HepG2 (cell line): ENCODE data around the gene CDC40. TPM values are rescaled to one million over a fixed set of nuclear protein-coding genes. Genes with fewer than 3 reads are reported as not detected.

Experiments used
- ETV6 ChIP-seq: sonication (generic); formaldehyde crosslinking; conservative IDR thresholded peaks from 2 replicates; pipeline ENCODE4 v1.4.0; 2020; ENCODE audit warnings: missing genetic modification reagents
- FOXO1 ChIP-seq: sonication (generic); formaldehyde crosslinking; IDR thresholded peaks from 2 replicates; pipeline ENCODE4 v1.4.0; 2020; ENCODE audit warnings: missing genetic modification reagents
- FOXP1 ChIP-seq, 2 experiments: fragments of 450-650 bp in 1 of 2; IDR thresholded peaks; 2 replicates each; pipeline ENCODE4 v1.6.1; 2017 to 2018; ENCODE audit warnings: antibody characterized with exemption in 1 of 2
- GABPA ChIP-seq, 2 experiments: IDR thresholded peaks; 2 replicates each; pipeline ENCODE4 v1.6.1; 2011 to 2016; ENCODE audit warnings: low read depth in 2 of 2, low read length in 1 of 2, missing biosample characterization in 1 of 2, missing genetic modification characterization in 1 of 2
- PHF5A ChIP-seq: IDR thresholded peaks from one replicate; pipeline ENCODE4 v1.6.1; 2018; ENCODE audit warnings: low read depth, missing genetic modification reagents; ENCODE audit not compliant: unreplicated experiment
- RARA ChIP-seq: IDR thresholded peaks from 2 replicates; pipeline ENCODE4 v1.6.1; 2016; ENCODE audit warnings: missing genetic modification reagents, missing compliant biosample characterization
- SMAD1 ChIP-seq: sonication (generic); formaldehyde crosslinking; IDR thresholded peaks from 2 replicates; pipeline ENCODE4 v1.4.0; 2020; ENCODE audit warnings: missing genetic modification reagents, low read depth, mild to moderate bottlenecking, borderline replicate concordance
- SP2 ChIP-seq: sonication (generic); formaldehyde crosslinking; IDR thresholded peaks from 2 replicates; pipeline ENCODE4 v1.5.1; 2020; ENCODE audit warnings: mild to moderate bottlenecking, missing genetic modification reagents
- ZFY ChIP-seq: sonication (generic); formaldehyde crosslinking; IDR thresholded peaks from 2 replicates; pipeline ENCODE4 v1.4.0; 2020; ENCODE audit warnings: missing genetic modification reagents
- ZNF292 ChIP-seq: sonication (generic); formaldehyde crosslinking; IDR thresholded peaks from 2 replicates; pipeline ENCODE4 v1.8.1; 2022; ENCODE audit warnings: mild to moderate bottlenecking, low read depth, missing genetic modification reagents, borderline replicate concordance
- ZNF317 ChIP-seq: sonication (generic); formaldehyde crosslinking; IDR thresholded peaks from 2 replicates; pipeline ENCODE4 v1.5.0; 2020; ENCODE audit warnings: mild to moderate bottlenecking, missing genetic modification reagents
- ZNF33B ChIP-seq: sonication (generic); formaldehyde crosslinking; IDR thresholded peaks from 2 replicates; pipeline ENCODE4 v1.5.1; 2020; ENCODE audit warnings: mild to moderate bottlenecking, missing genetic modification reagents
- ZNF749 ChIP-seq: sonication (generic); formaldehyde crosslinking; IDR thresholded peaks from 2 replicates; pipeline ENCODE4 v1.8.0; 2022; ENCODE audit warnings: mild to moderate bottlenecking, missing genetic modification reagents, moderate library complexity, borderline replicate concordance
- polyA plus RNA-seq, 8 experiments: library from polyadenylated mRNA; depleted of rRNA in 3 of 8; stranded (reverse) in 7 of 8; unstranded in 1 of 8; fragments of >200 nt; fragmentation: Illumina TruSeq in 4 of 8; extraction: Trizol in 4 of 8; gene quantifications; 2 replicates each; pipeline versions ENCODE4 v1.2.1 to v1.2.3, GENCODE V29; 2011 to 2016; ENCODE audit warnings: low read depth in 4 of 8, missing spikeins in 1 of 8, mixed read lengths in 1 of 8; ENCODE audit not compliant: insufficient read depth in 1 of 8
- total RNA-seq, 5 experiments: library from RNA; depleted of rRNA; stranded (reverse); fragments of >200 nt; fragmentation: Illumina TruSeq; extraction: Trizol; gene quantifications; 2 replicates each; pipeline ENCODE4 v1.2.3, GENCODE V29; 2016; ENCODE audit warnings: low read depth in 1 of 5
- TF ChIP-seq, protein P1 (sequence below): IDR thresholded peaks from 2 replicates; pipeline ENCODE4 v1.6.1; 2016; ENCODE audit warnings: missing compliant biosample characterization, missing genetic modification reagents, borderline replicate concordance
- TF ChIP-seq, protein P2 (sequence below): sonication (generic); formaldehyde crosslinking; IDR thresholded peaks from 2 replicates; pipeline ENCODE4 v1.8.0; 2022; ENCODE audit warnings: missing genetic modification reagents, low read depth, mild to moderate bottlenecking, borderline replicate concordance
- TF ChIP-seq, protein P3 (sequence below): sonication (generic); formaldehyde crosslinking; conservative IDR thresholded peaks from 2 replicates; pipeline ENCODE4 v1.4.0; 2020; ENCODE audit warnings: missing genetic modification reagents
- TF ChIP-seq, protein P4 (sequence below): sonication (generic); formaldehyde crosslinking; IDR thresholded peaks from 2 replicates; pipeline ENCODE4 v1.4.0; 2020; ENCODE audit warnings: mild to moderate bottlenecking, missing genetic modification reagents
- TF ChIP-seq, protein P5 (sequence below): sonication (generic); formaldehyde crosslinking; IDR thresholded peaks from 2 replicates; pipeline ENCODE4 v1.5.0; 2020; ENCODE audit warnings: missing genetic modification reagents
- TF ChIP-seq, protein P6 (sequence below): sonication (generic); formaldehyde crosslinking; IDR thresholded peaks from 2 replicates; pipeline ENCODE4 v1.4.0; 2020; ENCODE audit warnings: missing genetic modification reagents

Gene CDC40
- total and polyA plus RNA-seq, 2 of the 13 experiments (the other 11 are each of a cell fraction or from before 2014, with no cell fraction given): 11.4 to 21.5 TPM

DNA sequence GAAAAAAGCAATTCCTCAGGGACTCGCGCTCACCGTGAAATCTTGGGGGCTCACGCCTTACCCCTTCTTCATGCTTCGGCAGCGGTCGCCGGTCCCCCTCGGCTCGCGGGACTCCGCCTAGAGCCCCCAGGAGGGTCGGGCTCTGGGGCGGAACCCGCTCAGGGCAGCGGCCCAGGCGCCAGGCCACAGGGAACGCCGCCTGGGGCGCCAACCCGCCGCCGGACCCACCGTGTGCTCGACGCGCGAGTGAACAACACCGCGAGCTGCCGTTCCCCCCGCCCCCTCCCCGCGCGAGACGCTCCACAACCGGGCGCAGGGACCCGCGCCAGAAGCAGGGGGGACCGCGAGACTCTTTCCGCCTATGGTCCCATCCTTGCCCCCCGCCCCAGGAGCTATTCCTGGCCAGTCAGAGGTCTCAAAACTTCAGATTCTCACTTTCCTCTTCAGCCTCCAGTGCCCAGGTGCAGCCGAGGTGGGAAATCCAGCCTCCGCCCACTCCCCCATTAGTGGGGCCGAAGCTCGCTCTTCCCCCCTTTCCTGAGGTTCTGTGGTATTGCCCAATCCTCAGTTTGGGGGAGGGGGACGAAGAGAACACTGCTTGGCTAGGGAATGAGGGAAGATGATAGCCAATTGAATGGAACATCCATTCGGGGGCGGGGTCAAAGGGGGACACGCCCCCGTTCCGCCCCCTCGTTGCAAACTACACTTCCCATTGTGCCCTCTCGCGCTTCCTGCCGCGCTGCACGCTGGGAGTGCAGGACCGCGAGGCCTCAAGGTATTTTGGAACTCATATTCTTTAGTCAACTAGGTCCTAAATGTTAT lies 610 bp upstream of the CDC40 start, which contains the start of gene WASF1 (continued):
- peak; percentile 74 for TF ChIP-seq ZFY (CRISPR knock-in tag)
- TF ChIP-seq, protein P1, sequence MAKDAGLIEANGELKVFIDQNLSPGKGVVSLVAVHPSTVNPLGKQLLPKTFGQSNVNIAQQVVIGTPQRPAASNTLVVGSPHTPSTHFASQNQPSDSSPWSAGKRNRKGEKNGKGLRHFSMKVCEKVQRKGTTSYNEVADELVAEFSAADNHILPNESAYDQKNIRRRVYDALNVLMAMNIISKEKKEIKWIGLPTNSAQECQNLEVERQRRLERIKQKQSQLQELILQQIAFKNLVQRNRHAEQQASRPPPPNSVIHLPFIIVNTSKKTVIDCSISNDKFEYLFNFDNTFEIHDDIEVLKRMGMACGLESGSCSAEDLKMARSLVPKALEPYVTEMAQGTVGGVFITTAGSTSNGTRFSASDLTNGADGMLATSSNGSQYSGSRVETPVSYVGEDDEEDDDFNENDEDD (CRISPR knock-in tag): peak; percentile 63
- no peak for TF ChIP-seq SMAD1
- TF ChIP-seq ZNF292 (CRISPR knock-in tag): no peak
- TF ChIP-seq RARA (CRISPR knock-in tag): no peak
- peak; percentile 43; the same call in 1 of the 2 replicates for TF ChIP-seq SP2 (CRISPR knock-in tag)
- TF ChIP-seq, protein P2, sequence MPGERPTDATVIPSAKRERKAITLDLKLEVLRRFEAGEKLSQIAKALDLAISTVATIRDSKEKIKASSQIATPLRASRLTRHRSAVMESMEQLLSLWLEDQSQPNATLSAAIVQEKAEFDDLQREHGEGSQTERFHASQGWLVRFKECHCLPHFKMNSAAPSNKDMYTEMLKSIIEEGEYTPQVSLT (CRISPR knock-in tag): no peak
- 0 out of 2 replicates have a peak, but pooled peaks have one; percentile 46 for TF ChIP-seq ZNF33B (CRISPR knock-in tag)
- TF ChIP-seq, protein P3, sequence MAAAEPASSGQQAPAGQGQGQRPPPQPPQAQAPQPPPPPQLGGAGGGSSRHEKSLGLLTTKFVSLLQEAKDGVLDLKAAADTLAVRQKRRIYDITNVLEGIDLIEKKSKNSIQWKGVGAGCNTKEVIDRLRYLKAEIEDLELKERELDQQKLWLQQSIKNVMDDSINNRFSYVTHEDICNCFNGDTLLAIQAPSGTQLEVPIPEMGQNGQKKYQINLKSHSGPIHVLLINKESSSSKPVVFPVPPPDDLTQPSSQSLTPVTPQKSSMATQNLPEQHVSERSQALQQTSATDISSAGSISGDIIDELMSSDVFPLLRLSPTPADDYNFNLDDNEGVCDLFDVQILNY (CRISPR knock-in tag): no peak
- peak; percentile 40; the same call in 1 of the 2 replicates for TF ChIP-seq ZNF749 (CRISPR knock-in tag)
- TF ChIP-seq, protein P4, sequence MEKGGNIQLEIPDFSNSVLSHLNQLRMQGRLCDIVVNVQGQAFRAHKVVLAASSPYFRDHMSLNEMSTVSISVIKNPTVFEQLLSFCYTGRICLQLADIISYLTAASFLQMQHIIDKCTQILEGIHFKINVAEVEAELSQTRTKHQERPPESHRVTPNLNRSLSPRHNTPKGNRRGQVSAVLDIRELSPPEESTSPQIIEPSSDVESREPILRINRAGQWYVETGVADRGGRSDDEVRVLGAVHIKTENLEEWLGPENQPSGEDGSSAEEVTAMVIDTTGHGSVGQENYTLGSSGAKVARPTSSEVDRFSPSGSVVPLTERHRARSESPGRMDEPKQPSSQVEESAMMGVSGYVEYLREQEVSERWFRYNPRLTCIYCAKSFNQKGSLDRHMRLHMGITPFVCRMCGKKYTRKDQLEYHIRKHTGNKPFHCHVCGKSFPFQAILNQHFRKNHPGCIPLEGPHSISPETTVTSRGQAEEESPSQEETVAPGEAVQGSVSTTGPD: no peak
- TF ChIP-seq GABPA (IDR thresholded peaks at IDR 0.05; ENCODE audit: low read depth, low read length): peak; percentile 75
- TF ChIP-seq GABPA (CRISPR knock-in tag; IDR thresholded peaks at IDR 0.05; ENCODE audit: low read depth): peak; percentile 95
- TF ChIP-seq, protein P5, sequence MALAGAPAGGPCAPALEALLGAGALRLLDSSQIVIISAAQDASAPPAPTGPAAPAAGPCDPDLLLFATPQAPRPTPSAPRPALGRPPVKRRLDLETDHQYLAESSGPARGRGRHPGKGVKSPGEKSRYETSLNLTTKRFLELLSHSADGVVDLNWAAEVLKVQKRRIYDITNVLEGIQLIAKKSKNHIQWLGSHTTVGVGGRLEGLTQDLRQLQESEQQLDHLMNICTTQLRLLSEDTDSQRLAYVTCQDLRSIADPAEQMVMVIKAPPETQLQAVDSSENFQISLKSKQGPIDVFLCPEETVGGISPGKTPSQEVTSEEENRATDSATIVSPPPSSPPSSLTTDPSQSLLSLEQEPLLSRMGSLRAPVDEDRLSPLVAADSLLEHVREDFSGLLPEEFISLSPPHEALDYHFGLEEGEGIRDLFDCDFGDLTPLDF (CRISPR knock-in tag): peak; percentile 24; the same call in 1 of the 2 replicates
- peak; percentile 54; the same call in 1 of the 2 replicates for TF ChIP-seq ZNF317 (CRISPR knock-in tag)
- TF ChIP-seq, protein P6, sequence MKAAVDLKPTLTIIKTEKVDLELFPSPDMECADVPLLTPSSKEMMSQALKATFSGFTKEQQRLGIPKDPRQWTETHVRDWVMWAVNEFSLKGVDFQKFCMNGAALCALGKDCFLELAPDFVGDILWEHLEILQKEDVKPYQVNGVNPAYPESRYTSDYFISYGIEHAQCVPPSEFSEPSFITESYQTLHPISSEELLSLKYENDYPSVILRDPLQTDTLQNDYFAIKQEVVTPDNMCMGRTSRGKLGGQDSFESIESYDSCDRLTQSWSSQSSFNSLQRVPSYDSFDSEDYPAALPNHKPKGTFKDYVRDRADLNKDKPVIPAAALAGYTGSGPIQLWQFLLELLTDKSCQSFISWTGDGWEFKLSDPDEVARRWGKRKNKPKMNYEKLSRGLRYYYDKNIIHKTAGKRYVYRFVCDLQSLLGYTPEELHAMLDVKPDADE (CRISPR knock-in tag): 0 out of 2 replicates have a peak, but pooled peaks have one; percentile 53
- TF ChIP-seq PHF5A (CRISPR knock-in tag): no peak
- no peak for TF ChIP-seq ETV6 (CRISPR knock-in tag)
- TF ChIP-seq FOXP1 (IDR thresholded peaks at IDR 0.05): no peak
- peak; percentile 28; the same call in 1 of the 2 replicates for TF ChIP-seq FOXP1 (CRISPR knock-in tag; IDR thresholded peaks at IDR 0.05)
- TF ChIP-seq FOXO1 (CRISPR knock-in tag): peak; percentile 73
